Psoas muscle (tissue), 8 donors: ENCODE data around the gene TASOR2. TPM values are rescaled to one million over a fixed set of nuclear protein-coding genes. Genes with fewer than 3 reads are reported as not detected.
A peak's percentile ranks its signal among the peaks of the same experiment; 100 is the strongest.

Experiments
- ATAC-seq, 4 donors: fragments of 200-7000 bp; cut with Tn5 transposase; one replicate each; pipeline ENCODE4 v1.9.1; 2020; ENCODE audit warnings: moderate library complexity in 3 of 4, mild to moderate bottlenecking in 2 of 4
- DNase-seq, 2 donors: peaks; one replicate each; pipeline ENCODE4 v3.0.0-alpha.2; 2020
- H3K27ac ChIP-seq: fragments of 200-600 bp; one replicate; pipeline ENCODE4 v1.8.0; 2022
- H3K27me3 ChIP-seq, 3 donors: fragments of 200-600 bp in 1 of 3; one replicate each; pipeline versions ENCODE4 v1.6.1 to v1.8.0; 2013 to 2022; ENCODE audit warnings: low read length in 2 of 3, mild to moderate bottlenecking in 2 of 3, moderate library complexity in 1 of 3; ENCODE audit not compliant: insufficient read depth in 3 of 3
- H3K36me3 ChIP-seq, 2 donors: fragments of 200-600 bp in 1 of 2; one replicate each; pipeline versions ENCODE4 v1.6.1 to v1.8.0; 2013 to 2022; ENCODE audit warnings: low read depth in 1 of 2, mild to moderate bottlenecking in 1 of 2, moderate library complexity in 1 of 2; ENCODE audit not compliant: insufficient read depth in 1 of 2
- H3K4me1 ChIP-seq: fragments of 200-600 bp; one replicate; pipeline ENCODE4 v1.8.0; 2022
- H3K4me3 ChIP-seq: fragments of 200-600 bp; one replicate; pipeline ENCODE4 v1.8.0; 2022; ENCODE audit warnings: mild to moderate bottlenecking
- H3K9me3 ChIP-seq: fragments of 200-600 bp; one replicate; pipeline ENCODE4 v1.8.0; 2022
- CTCF ChIP-seq: fragments of 200-600 bp; IDR thresholded peaks from one replicate; pipeline ENCODE4 v1.8.0; 2022; ENCODE audit warnings: antibody characterized with exemption
- WGBS, 3 donors: extraction: QIAGEN DNeasy Blood & Tissue Kit; methylation state at CpG; one replicate each; pipeline versions ENCODE4 v1.1.6 to v1.1.7; 2013; 5-methylcytosine and 5-hydroxymethylcytosine counted together
- intact Hi-C, 2 donors: fragments of 100-400 bp; cut with DNase I; formaldehyde crosslinking; loops; one replicate each; pipeline versions ENCODE4 v1.11.0 to v1.14.2; 2022
- polyA plus RNA-seq, 3 donors: library from polyadenylated mRNA; stranded (reverse); fragments of 200-250 nt; gene quantifications; one replicate each; pipeline ENCODE4 v1.2.3, GENCODE V29; 2013
- total RNA-seq, 4 donors: library from RNA; stranded (reverse); fragmentation: NEBNext Ultra II Directional in 2 of 4; extraction: Animal tissue kit (Norgen Biotek cat#: 25700) in 2 of 4; gene quantifications; one replicate each; pipeline versions ENCODE4 v1.2.1 to v1.2.4, GENCODE V29; 2021 to 2023
- donor health status: healthy with polysubstance abuse.
- donor health status: DM: no; HTN: no; CAD: no; lungs with moderate emphysema.
- donor health status: Bipolar disorder and iron deficiency.
- donor health status: healthy.
- donor health status: DM: yes; HTN: yes; CAD: no.
- donor health status: DM: no; HTN: no; CAD: no.
- donor health status: DM: no; HTN: no; CAD: no.
- donor health status: DM: yes; HTN: yes; CAD: no.

The TASOR2 gene
- total and polyA plus RNA-seq, 7 donors = 8.2 to 45.6 (median 31.5) TPM

- intact Hi-C loops = no loop called here
- no peak for ATAC-seq
Measured at GRCh38 chr10:5665373-5666007, 19.1 kb upstream of the TASOR2 start.

GRCh38 chr10:5666008-5666840, 18.4 kb upstream of the TASOR2 start, which contains the start of gene ASB13:
Gene ASB13, minus strand, starts transcription at chr10:5666595. Its CDS starts 44 bp downstream, at chr10:5666551.
- H3K9me3 ChIP-seq = no peaks in the 10 kb centered on the region
- peak; percentile 94 to 96 (median 94) for ATAC-seq
- peaks cover 10% of the 10 kb centered on the region for H3K4me1 ChIP-seq
- peak within 1 kb of the TSS; percentile 80 for H3K27ac ChIP-seq
- no peaks in the 10 kb centered on the region for H3K36me3 ChIP-seq
- WGBS, 3 donors = 0 to 1% (median 1%) methylated on average over 86 to 112 of the region's 112 CpGs
- no peak for TF ChIP-seq CTCF
- DNase-seq = peak; percentile 81 to 87
- H3K4me3 ChIP-seq = peak within 1 kb of the TSS; percentile 97
- intact Hi-C loops = no loop called here
- H3K27me3 ChIP-seq = no peaks in the 10 kb centered on the region

More at GRCh38 chr10:5665373-5666007, 19.1 kb upstream of the TASOR2 start:
- Histone ChIP-seq H3K27me3 (no peaks in the 10 kb centered on the region), H3K36me3 (no peaks in the 10 kb centered on the region), H3K27ac (peak overlapping the region; percentile 80), H3K4me3 (peak overlapping the region; percentile 97), H3K4me1 (peaks cover 10% of the 10 kb centered on the region), H3K9me3 (no peaks in the 10 kb centered on the region)
- no peak for DNase-seq
- 23 to 31% (median 24%) methylated on average over 9 of the region's 9 CpGs for WGBS, 3 donors
- TF ChIP-seq CTCF = no peak

- no peak overlapping the region for H3K27ac ChIP-seq
- no peaks in the 10 kb centered on the region for H3K36me3 ChIP-seq
- intact Hi-C loops = no loop called here
- H3K27me3 ChIP-seq = no peaks in the 10 kb centered on the region
- DNase-seq = no peak
- no peaks in the 10 kb centered on the region for H3K9me3 ChIP-seq
- peak overlapping the region; percentile 97 for H3K4me3 ChIP-seq
- WGBS, 3 donors = 36 to 43% (median 40%) methylated on average over 15 of the region's 15 CpGs
- peaks cover 10% of the 10 kb centered on the region for H3K4me1 ChIP-seq
- TF ChIP-seq CTCF = no peak
- ATAC-seq = peak in 1 of 4 donors; percentile 21
Measured at GRCh38 chr10:5666841-5667630, 17.6 kb upstream of the TASOR2 start.

- 75 to 81% (median 78%) methylated on average over 4 of the region's 4 CpGs for WGBS, 3 donors
- peaks cover 7% of the 10 kb centered on the region for H3K9me3 ChIP-seq
- no peak overlapping the region for H3K27ac ChIP-seq
- intact Hi-C loops = no loop called here
- H3K4me3 ChIP-seq = no peak overlapping the region
- no peaks in the 10 kb centered on the region for H3K36me3 ChIP-seq
- H3K4me1 ChIP-seq = peaks cover 10% of the 10 kb centered on the region
- ATAC-seq = no peak
- TF ChIP-seq CTCF = no peak
- H3K27me3 ChIP-seq = no peaks in the 10 kb centered on the region
- DNase-seq = no peak
Measured at GRCh38 chr10:5668429-5668828, 16.2 kb upstream of the TASOR2 start.
